Measurements from ENCODE around the gene ACTR6.

GRCh38 chr12:100173111-100173510, 27.5 kb upstream of the ACTR6 start:
- no peak for TF ChIP-seq EZH2 (IDR thresholded peaks at IDR 0.05; ENCODE audit: low read length, missing control alignments)
- TF ChIP-seq CTCF (conservative IDR thresholded peaks at IDR 0.05 in 1 of 2, IDR thresholded peaks at IDR 0.05 in 1 of 2; ENCODE audit: low read depth in 1 of 2, low read length in 2 of 2), result no peak
